ENCODE measurements around the gene IL5RA.

The IL5RA gene, protein sequence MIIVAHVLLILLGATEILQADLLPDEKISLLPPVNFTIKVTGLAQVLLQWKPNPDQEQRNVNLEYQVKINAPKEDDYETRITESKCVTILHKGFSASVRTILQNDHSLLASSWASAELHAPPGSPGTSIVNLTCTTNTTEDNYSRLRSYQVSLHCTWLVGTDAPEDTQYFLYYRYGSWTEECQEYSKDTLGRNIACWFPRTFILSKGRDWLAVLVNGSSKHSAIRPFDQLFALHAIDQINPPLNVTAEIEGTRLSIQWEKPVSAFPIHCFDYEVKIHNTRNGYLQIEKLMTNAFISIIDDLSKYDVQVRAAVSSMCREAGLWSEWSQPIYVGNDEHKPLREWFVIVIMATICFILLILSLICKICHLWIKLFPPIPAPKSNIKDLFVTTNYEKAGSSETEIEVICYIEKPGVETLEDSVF

DNA sequence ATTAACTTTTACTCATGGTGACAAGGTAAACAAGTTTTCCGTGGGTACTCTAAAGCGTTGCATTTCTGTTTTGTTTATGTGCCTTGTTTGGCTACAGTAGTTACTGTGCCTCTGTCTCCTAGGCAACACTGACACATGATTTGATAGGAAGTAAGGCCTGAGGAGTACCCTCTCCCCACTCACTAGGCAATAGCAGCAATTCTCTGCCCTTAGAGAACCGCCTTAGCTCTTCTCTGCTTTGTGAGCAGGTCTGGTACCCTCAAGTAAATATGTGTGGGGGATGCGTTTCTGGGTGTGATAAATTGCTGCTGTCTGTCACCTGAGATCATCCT, at the start of gene IL5RA:
TSS of gene IL5RA (minus strand) at position 76 of the 332 bp plus-strand sequence. CDS start 5,390 bp downstream, outside the sequence.
- DNase-seq (ENCODE audit: low read depth, low spot score) = no peak

DNA sequence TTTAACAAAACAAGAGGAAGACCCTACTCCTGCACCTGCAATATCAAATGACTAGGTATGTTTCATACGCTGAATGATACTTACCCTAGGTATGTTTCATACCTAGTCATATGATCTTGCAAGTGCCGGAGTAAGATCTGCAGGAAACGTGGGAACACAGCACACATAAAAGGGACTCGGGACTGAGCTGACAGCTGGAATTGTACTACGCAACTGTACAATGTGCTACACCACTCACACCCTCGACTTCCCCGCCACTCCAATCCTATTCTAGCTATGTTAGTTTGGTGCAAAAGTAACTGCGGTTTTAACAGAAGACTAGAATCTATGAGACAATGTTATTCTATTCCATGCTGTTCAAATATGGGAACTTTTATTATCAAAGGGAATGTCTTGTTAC, 47.3 kb upstream of the IL5RA start:
- DNase-seq (ENCODE audit: low read depth, low spot score) = no peak

DNA sequence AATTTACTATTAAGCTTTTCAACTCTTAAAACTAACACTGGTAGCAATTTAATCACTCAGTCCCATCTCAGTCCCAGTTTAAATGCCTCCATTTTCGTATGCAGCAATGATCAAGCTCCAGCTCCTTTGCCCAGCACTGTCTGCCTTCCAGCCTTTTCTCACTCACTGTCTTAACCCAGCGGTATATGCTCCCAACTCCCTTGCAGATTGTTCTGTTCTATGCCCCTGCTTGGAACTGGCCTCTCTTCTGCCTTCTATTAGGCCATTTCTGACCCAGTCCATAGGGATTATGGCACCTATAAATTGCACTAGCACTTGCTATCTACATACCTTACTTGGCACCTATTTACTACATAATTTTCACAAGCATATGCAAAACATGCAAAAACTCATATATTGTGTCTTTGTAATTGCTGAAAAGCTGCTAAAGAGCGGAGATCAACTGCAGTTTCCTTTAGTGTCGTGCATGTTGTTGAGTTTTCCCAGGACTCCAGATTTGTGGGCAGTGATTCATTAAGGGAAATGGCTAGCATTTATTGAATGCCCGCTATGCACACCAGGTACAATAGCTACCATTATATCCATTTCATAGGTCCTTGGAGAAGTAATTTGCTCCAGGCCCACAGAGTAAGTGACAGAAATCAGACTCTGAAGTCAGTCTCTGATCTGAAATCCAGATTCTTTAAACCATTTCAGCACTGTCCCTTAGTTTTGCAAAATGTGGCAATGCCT, 44.9 kb upstream of the IL5RA start:
- DNase-seq (ENCODE audit: low read depth, low spot score) = no peak

DNA sequence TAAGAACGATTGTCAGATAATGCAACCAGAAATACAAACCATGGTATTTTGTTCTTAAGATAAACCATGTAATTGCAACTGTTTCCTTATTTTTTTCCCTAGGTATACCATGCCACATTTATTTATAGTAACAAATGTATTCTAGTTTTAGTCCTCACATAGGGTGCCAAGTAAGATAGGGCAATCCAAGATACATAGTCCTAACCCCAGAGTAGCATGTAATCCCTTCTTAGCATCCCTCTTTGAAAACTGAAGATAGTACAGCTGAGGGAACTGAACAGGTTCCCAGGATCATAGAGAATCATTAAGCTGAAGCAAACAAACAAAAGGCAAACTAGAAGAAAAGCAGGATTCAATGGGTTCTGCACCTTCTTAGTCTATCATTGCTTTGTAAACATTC, 41.3 kb upstream of the IL5RA start:
- no peak for DNase-seq (ENCODE audit: low read depth, low spot score)

DNA sequence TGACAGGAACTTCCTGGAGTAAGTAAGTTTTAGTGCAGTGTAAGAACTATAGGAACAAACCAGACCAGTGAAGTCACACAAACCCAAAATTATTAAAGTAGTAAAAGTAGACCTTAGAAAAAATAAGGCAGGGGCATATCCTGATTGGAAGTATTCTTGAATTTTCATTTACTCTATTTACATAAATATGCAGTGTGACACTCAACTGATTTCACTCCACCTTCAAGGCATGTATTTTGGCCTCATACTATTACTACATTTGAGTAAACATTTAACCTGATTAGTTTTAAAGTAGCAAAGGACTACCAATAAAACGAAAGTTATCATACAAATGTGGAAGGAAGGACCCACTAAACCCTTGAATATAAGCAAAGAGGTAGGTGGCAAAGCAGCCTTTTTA, 39.4 kb upstream of the IL5RA start:
- DNase-seq (ENCODE audit: low read depth, low spot score) = no peak

DNA sequence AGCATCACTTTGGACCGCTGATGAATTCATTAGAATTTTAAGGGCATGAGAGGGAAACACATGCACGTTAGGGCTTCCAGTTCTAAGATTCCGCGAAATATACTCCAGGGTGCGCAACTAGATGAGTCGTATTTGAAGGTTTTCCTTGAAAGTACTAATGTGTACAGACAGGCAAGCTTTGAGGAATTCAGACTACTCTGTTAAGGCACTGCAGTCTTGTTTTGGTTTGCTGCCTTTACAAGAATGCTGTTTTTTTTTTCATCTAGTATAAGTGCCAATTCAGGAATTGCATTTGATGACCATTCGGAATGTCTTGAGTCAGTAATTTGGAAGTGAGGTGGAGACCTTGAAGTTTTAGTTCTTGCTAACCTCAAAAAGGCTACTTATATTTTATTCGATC, 35.7 kb upstream of the IL5RA start:
- no peak for DNase-seq (ENCODE audit: low read depth, low spot score)

DNA sequence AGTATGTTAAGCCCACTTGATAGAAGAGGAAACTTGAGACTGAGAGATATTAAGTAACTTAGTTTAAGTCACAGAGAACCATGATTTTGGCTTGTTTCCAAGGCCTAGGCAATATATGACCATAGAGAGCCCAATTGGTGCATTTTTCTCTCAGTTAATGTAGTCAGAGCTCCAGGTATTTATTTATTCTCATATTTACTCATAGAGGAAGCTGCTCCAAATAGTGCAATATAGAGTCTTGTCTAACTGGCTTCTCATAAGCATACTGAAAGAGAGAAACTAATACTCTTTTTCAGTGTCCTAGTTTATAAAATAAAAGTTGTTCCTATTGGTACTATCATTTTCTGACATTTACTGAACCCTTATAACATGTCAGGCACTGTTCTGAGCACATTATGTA, 31.8 kb upstream of the IL5RA start:
- no peak for DNase-seq (ENCODE audit: low read depth, low spot score)

DNA sequence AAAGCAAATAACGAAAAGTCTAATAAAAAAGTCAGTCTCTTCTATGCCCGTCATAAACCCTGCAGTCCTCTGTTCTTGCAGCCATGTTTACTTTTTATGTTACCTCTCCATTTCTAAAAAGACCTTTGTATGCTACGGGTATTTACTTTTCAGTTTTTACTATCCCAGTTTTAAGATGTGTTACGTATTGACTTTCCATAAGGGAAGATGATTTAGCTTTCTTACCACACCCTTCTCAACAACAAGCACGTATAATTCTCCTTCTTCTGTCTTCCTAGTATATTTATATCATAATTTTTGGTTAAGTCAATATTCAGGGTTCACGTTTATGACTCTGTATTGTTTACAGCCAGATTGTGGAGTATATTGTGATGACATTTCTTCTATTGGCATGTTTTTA, 27.4 kb upstream of the IL5RA start:
- no peak for DNase-seq (ENCODE audit: low read depth, low spot score)

DNA sequence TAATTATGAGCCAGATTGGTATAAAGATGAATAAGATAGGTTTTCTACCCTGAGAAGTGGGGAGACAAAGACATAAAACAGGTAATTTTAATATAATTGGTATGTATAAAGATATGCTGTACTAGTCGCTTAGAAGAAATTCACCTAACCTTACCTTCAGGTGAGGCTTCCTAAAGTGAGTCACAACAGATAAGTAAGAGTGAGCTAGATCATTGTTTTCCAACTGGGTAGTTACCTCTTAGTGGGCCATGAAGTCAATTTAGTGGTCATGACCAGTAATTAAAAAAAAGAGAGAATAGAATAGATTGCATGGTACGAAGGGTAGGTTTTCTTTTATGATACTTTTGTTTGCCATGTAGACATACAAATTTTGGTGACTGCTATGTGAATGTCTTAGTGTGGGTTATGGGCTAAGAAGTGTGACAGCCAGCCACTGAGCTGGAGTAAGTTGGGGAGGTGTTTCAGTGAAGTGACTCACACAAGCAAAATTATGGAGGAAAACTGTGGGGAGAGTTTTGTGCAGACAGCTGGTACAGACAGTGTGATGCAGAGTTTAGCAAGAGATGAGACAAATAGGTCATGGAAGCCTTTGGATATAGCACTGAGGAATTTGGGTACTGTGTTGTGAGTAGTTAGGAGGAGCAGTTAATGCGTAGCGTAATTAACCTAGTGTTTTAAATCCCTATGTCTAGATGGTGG, 24.7 kb upstream of the IL5RA start:
- DNase-seq (ENCODE audit: low read depth, low spot score) = no peak

DNA sequence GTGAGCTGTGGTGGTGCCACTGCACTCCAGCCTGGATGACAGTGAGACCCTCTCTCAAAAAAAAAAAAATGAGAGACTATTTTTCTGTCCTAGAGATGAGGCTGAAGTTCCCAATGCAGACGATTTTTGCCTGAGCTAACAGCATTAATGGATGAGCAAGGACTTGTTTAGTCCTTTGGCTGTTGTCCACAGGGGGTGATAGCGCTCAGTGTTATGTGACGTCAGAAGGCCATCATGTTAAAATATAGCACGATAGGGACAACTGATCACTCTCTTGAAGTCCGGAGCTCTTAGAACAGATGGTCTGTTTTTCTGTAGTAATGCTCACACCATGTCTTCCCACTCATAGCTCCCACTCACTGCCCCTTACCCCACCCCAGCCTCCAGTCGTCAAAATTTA, 23.3 kb upstream of the IL5RA start:
- DNase-seq (ENCODE audit: low read depth, low spot score) = no peak

DNA sequence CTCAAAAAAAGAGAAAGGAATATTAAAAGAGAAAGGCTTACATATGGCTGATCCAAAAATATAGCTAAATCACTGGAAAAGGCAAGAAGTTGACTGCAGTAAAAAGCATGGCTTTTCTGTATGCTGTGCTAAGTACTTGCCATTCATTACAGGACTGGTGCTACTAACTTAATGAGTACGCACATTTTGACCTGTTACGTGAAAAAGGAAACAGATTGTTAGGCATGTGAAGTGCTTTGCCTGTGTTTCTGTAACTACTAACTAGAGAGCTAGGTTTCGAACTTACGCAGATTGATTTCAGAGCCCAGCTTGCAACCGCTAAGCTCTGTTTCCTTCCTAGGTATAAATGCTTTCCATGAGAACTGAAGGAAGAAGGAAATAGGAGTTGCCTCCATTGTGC, 19.4 kb upstream of the IL5RA start:
- DNase-seq (ENCODE audit: low read depth, low spot score) = no peak

DNA sequence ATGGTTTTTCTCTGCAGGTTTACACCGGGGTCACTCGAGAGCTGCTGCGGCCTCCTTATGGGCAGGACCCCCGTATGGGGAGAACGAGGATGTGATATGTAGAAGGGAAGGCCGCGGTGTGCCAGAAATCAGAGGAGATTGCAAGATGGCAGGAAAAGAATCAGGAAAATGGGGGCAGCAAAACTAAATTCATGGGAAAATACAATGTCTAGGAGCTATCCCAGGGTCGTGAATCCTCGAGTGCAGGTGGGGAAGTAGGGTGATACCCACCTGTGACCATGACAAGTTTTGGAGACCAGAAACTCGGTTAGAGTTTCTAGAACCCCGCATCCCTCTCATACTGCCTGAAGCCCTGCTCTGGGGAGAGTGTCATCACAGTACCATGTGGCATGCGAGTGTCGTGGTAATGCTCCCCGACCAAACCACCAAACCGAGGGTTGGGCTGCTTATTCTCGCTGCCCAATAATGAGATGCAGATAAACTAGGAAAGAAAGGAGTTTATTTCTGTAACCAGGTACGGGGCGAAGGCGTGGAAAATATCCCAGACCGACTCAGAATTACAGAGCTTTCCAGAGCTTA, 17.3 kb upstream of the IL5RA start:
- DNase-seq (ENCODE audit: low read depth, low spot score) = peak; percentile 28

DNA sequence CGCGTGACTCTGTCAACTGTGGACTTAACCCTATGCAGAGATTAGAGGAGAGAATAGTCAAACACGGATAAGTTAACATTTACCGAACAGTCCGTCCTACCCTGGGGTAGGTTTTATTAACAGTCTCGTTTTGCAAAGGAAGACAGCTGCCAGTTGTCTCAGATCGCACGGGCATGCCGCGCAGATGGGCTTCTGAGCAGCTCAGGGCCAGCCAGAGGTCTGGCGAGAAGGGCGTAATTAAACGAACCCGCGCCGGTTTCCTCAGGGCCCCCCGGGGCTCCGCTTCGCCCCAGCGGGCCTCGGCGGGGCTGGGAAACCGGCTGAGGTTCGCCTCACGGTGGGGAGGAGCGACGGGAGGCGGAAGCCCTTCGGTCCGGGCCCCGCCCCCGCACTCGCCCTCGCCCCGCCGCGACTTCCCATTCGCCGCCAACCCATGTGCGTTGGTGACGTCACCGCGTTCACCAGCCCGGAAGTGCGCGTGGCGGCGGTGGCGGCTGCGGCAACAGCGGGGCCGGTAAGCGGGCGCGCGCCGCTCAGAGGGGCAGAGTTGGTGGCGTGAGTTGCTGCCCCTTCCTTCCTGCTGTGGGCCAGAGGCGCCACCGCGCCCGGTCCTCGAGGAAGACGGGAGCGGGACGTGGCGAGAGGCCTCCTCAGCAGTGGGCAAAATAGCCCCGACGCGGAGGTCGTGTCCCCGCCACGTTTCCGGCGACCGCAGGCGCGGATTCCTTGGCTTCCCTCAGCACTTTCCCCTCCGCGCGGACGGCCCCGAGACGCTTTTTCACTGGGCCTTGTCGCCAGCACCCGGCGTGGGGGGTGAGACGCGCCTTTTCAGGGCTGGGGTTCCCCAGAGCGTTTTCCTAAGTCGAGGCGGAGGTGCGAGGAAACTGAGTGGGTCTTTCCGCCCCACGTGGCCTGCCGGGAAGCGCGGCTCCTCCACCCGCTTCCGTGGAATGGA, 16.6 kb upstream of the IL5RA start, which contains the start of gene TRNT1:
TSS of gene TRNT1 (plus strand) at position 464 of the 955 bp plus-strand sequence. CDS start 2,101 bp downstream, outside the sequence.
- peak; percentile 97 for DNase-seq (ENCODE audit: low read depth, low spot score)

DNA sequence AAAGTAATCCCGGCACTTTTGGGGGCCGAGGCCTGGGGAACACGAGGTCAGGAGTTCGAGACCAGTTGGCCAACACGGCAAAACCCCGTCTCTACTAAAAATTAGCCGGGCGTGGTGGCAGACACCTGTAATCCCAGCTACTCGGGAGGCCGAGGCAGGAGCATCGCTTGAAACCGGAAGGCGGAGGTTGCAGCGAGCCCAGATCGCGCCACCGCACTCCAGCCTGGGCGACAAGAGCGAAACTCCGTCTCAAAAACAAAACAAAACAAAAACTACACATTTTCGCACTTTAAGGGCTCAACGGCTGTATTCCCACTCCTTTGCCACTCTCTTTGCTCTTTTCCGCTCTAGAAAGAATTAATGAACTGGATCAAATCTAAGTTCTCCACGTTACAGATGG, 15.8 kb upstream of the IL5RA start:
- DNase-seq (ENCODE audit: low read depth, low spot score) = no peak

DNA sequence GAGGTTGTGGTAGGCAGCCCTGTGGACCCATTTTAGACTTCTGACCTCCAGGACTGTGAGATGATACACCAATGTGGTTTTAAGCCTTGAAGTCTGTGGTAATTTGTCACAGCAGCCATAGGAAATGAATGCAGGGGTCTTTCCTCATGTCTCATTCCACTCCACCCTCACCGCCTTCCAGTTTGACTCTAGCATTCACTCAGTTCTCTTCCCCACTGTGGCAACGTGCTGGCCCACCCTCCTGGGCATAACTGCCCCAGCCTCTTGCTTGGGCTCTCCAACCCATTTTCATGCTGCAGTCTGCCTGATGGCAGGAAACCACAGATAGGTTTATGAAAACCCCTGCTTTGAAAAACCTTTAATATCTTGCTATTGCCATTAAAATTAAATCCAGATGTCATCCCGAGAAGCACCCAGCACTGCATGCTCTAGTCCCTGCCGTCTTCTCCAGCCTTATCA, 9.2 kb upstream of the IL5RA start:
- DNase-seq (ENCODE audit: low read depth, low spot score) = no peak

DNA sequence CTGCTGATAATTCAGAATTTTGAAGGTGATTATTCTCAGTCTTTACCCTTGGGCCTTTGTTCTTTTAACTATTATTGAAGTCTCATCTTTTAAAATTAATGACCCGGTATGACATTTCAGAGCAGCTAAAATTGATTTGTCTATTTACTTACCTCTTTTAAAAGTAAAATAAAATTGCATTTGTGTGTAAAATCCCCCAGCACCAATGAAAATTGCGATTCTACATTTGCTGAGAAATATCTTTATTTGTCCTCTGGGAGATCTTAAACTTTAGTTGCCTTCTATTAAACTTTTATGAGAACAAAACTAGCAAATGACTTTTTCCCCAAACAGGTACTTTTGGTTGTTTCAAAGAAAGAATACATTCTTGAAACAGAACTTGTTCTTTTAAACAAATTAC, 7.5 kb upstream of the IL5RA start:
- DNase-seq (ENCODE audit: low read depth, low spot score) = no peak

DNA sequence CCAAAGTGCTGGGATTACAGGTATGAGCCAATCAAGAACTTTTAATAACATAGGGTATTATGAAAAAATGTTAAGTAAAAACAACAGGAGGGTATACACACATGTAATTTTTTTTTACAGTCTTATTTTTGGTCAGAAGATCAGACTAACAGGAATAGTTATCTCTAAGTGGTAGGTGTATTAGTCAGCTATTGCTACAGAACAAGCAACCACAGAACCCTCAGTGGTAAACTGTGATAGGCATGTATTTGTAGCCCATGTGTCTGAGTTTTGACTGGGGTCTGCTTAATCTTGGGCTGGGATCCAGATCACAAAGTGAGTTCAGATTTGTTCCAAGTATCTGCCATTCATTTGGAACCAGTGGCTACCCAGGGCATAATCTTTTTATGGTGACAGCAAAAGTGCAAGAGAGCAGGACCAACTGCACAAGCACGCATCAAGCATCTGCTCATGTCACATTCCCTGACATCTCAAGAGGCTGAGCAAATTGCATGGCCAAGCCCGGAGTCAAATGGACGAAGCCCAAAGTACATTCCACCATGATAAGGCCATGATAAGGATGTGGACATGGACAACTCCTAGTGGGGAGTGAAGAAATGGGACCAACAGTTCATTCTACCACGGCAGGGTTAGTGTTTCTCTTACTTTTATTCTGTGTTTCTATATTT, 3.0 kb upstream of the IL5RA start:
- no peak for DNase-seq (ENCODE audit: low read depth, low spot score)

DNA sequence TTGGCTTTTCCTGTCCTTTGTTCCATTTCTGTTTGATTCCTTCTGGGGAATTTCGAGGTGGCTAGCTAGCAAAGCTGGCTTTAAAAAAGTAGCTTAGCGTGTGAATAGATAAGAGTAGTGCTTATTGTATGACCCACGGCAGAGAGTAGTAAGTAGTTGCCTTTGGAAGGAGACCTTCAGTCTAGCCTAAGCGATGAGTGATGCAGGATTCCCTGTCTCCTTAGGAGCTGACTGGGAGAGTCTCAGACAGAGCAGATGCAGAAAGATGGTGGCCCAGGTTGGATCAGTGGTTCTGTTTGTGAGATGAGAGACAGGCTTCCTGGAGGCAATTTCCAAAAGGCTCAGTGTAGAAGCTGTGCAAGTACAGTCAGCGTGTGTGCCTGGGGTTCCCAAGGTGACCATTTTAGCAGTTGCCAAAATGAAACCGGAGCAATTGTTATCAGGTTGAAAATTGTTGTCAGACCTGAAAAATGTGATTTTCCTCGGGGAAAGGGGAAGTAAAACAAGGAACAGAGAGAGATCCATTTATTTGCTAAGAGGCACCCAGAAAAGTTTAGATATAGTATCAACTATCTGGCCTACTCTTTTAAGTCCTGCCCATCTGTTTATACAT, 681 bp upstream of the IL5RA start:
- DNase-seq (ENCODE audit: low read depth, low spot score) = no peak

DNA sequence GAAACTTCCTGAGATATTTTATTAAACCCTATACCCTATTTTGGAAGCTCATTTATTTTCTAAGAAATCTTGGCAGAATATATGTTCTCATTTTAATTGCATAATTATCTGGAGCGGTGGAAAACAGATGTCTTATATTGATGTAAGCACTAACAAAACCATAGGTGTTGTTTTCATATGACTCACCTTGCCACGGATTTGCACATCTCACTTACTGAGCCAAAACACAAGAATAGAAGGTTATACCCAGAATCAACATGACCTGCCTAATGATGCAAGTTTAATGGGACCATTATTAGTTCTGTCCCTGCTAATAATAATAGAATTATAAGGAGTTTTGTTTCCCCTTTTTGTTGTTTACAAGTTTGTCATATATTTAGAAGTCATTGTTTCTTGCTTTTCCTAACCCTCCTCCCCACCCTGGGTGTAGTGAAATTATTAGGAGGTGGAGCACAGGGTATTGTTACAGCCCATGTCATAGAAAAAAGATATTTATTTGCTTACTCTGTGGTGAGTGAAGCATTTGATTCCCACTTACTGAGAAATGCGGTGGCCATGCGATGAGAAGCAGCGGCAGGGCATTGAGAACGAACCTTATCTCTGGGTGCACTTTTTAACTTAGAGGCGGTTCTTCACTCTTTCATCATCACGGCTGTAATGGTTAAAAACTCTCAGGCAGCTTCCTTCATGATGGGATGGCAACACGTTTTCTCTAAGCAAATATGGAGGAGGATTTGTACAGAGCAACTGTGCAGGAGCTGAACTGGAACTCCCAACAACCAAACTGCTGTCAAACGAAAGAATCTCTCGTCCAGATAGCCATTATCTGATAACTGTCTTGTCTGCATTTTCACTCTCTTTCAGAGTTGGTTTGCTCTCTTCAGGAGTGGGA, 521 bp downstream of the IL5RA start:
- no peak for DNase-seq (ENCODE audit: low read depth, low spot score)

Data from ELF-1 (cell line).